CD14-positive monocyte (primary cell): ENCODE measurements around the gene CSAD. TPM values are rescaled to one million over a fixed set of nuclear protein-coding genes. Genes with fewer than 3 reads are reported as not detected.
A peak's percentile ranks its signal among the peaks of the same experiment; 100 is the strongest.

Source experiments
- DNase-seq, 3 donors: peaks; one replicate each; pipeline ENCODE4 v3.0.0-alpha.2; 2011 to 2022
- H2AFZ ChIP-seq: 2 replicates; pipeline ENCODE4 v1.6.0; 2012; ENCODE audit warnings: mild to moderate bottlenecking, low read depth, low read length, inconsistent platforms; ENCODE audit not compliant: insufficient read depth, poor library complexity, severe bottlenecking
- H3K27ac ChIP-seq, 2 donors: 1 replicate in 1 of 2; 2 replicates in 1 of 2; pipeline ENCODE4 v1.5.1; 2012 to 2013; ENCODE audit warnings: low read length in 2 of 2, control low read depth in 1 of 2, inconsistent platforms in 1 of 2, low read depth in 1 of 2, mild to moderate bottlenecking in 1 of 2
- H3K27me3 ChIP-seq, 2 donors: one replicate each; pipeline versions ENCODE4 v1.6.0 to v1.6.1; 2011 to 2013; ENCODE audit warnings: low read length in 2 of 2; ENCODE audit not compliant: control insufficient read depth in 2 of 2, insufficient read depth in 2 of 2
- H3K36me3 ChIP-seq, 2 donors: replicated peaks in 1 of 2; 1 replicate in 1 of 2; 2 replicates in 1 of 2; pipeline versions ENCODE4 v1.5.1 to v1.6.1; 2012 to 2013; ENCODE audit warnings: low read length in 2 of 2, control low read depth in 1 of 2, inconsistent platforms in 1 of 2, mild to moderate bottlenecking in 1 of 2; ENCODE audit not compliant: insufficient read depth in 2 of 2, control insufficient read depth in 1 of 2
- H3K4me1 ChIP-seq, 2 donors: 1 replicate in 1 of 2; 2 replicates in 1 of 2; pipeline versions ENCODE4 v1.5.1 to v1.6.1; 2012 to 2013; ENCODE audit warnings: low read length in 2 of 2, control low read depth in 1 of 2, inconsistent platforms in 1 of 2, mild to moderate bottlenecking in 1 of 2, moderate library complexity in 1 of 2; ENCODE audit not compliant: insufficient read depth in 2 of 2, control insufficient read depth in 1 of 2
- H3K4me2 ChIP-seq: replicated peaks from 2 replicates; pipeline ENCODE3; 2012; ENCODE audit warnings: low read length, moderate library complexity, mild to moderate bottlenecking; ENCODE audit not compliant: poor library complexity, severe bottlenecking; ENCODE audit errors: extremely low read depth
- H3K4me3 ChIP-seq, 3 experiments: fragments of 200-600 bp in 1 of 3; sonication (generic) in 1 of 3; replicated peaks in 1 of 3; 1 replicate in 2 of 3; 2 replicates in 1 of 3; pipeline ENCODE4 v1.5.1; 2011 to 2013; ENCODE audit warnings: low read length in 3 of 3, mild to moderate bottlenecking in 3 of 3, control low read depth in 2 of 3, low read depth in 2 of 3, inconsistent platforms in 1 of 3, moderate library complexity in 1 of 3
- H3K79me2 ChIP-seq: 2 replicates; pipeline ENCODE4 v1.6.0; 2012; ENCODE audit warnings: mild to moderate bottlenecking, control low read depth, inconsistent platforms, low read length, moderate library complexity; ENCODE audit not compliant: insufficient read depth
- H3K9ac ChIP-seq: 2 replicates; pipeline ENCODE4 v1.6.0; 2017; ENCODE audit warnings: low read length, mild to moderate bottlenecking; ENCODE audit not compliant: insufficient read depth, poor library complexity, severe bottlenecking
- H3K9me3 ChIP-seq, 2 donors: replicated peaks in 1 of 2; 1 replicate in 1 of 2; 2 replicates in 1 of 2; pipeline versions ENCODE4 v1.5.1 to v1.6.1; 2012 to 2013; ENCODE audit warnings: low read length in 2 of 2, control low read depth in 1 of 2; ENCODE audit not compliant: control insufficient read depth in 1 of 2, insufficient read depth in 1 of 2
- H4K20me1 ChIP-seq: 2 replicates; pipeline ENCODE4 v1.6.0; 2012; ENCODE audit warnings: mild to moderate bottlenecking, low read length, control low read depth, moderate library complexity; ENCODE audit not compliant: insufficient read depth
- H3K27ac Mint-ChIP-seq, 7 donors: one replicate each; pipeline ENCODE4 v1.8.0; 2020; ENCODE audit warnings: mild to moderate bottlenecking in 7 of 7, mixed read lengths in 7 of 7, moderate library complexity in 6 of 7, inconsistent platforms in 2 of 7
- H3K27me3 Mint-ChIP-seq, 3 donors: one replicate each; pipeline ENCODE4 v1.8.0; 2021 to 2022; ENCODE audit warnings: low read depth in 3 of 3, mild to moderate bottlenecking in 3 of 3, mixed read lengths in 3 of 3, moderate library complexity in 3 of 3, inconsistent platforms in 1 of 3
- H3K36me3 Mint-ChIP-seq, 2 donors: one replicate each; pipeline ENCODE4 v1.8.0; 2020; ENCODE audit warnings: mixed read lengths in 2 of 2, inconsistent platforms in 1 of 2, mild to moderate bottlenecking in 1 of 2
- H3K4me1 Mint-ChIP-seq: one replicate; pipeline ENCODE4 v1.8.0; 2020; ENCODE audit warnings: mild to moderate bottlenecking, mixed read lengths
- H3K4me3 Mint-ChIP-seq, 2 donors: one replicate each; pipeline ENCODE4 v1.8.0; 2020; ENCODE audit warnings: mild to moderate bottlenecking in 2 of 2, mixed read lengths in 2 of 2, moderate library complexity in 1 of 2
- H3K9me3 Mint-ChIP-seq, 7 donors: one replicate each; pipeline ENCODE4 v1.8.0; 2020 to 2022; ENCODE audit warnings: mixed read lengths in 7 of 7, mild to moderate bottlenecking in 6 of 7, moderate library complexity in 6 of 7, inconsistent platforms in 2 of 7
- WGBS: methylation state at CpG from one replicate; pipeline ENCODE4 v1.1.5; 2013; ENCODE audit warnings: missing lambda C conversion rate; ENCODE audit not compliant: insufficient coverage; 5-methylcytosine and 5-hydroxymethylcytosine counted together
- intact Hi-C, 2 donors: fragments of 100-400 bp; cut with micrococcal nuclease; formaldehyde crosslinking; loops; one replicate each; pipeline versions ENCODE4 v1.15.0 to v1.15.1; 2023
- polyA plus RNA-seq, 3 donors: library from polyadenylated mRNA; depleted of rRNA in 1 of 3; unstranded in 2 of 3; stranded (reverse) in 1 of 3; fragments of 300-500 nt in 2 of 3; fragments of >200 nt in 1 of 3; fragmentation: Illumina TruSeq in 2 of 3; gene quantifications; 1 replicate in 2 of 3; 2 replicates in 1 of 3; pipeline ENCODE4 v1.2.3, GENCODE V29; 2012 to 2021
- TF ChIP-seq, protein P1 (sequence below): fragments of 200-600 bp; IDR thresholded peaks from one replicate; pipeline ENCODE4 v1.8.0; 2022; ENCODE audit warnings: antibody characterized with exemption, mild to moderate bottlenecking

The CSAD gene
- polyA plus RNA-seq, 3 donors, result 1.3 to 145 (median 1.4) TPM

- H3K27me3 ChIP-seq, result no peaks in the 10 kb centered on the region
- no peaks in the 10 kb centered on the region for H3K9me3 ChIP-seq
- Mint-ChIP-seq H3K27ac (peak overlapping the region in 1 of 7 donors; percentile 54), H3K4me1 (peaks cover 13% of the 10 kb centered on the region), H3K27me3 (peaks cover 0 to 1% (median 0%) of the 10 kb centered on the region in 3 donors), H3K9me3 (no peaks in the 10 kb centered on the region), H3K36me3 (peaks cover 27 to 28% of the 10 kb centered on the region in 2 donors), H3K4me3 (no peak overlapping the region)
- no peak overlapping the region for H3K4me3 ChIP-seq
- H4K20me1 ChIP-seq, result no peaks in the 10 kb centered on the region
- H3K4me2 ChIP-seq, result no peak overlapping the region
- peaks cover 5% of the 10 kb centered on the region for H3K79me2 ChIP-seq
- no peak overlapping the region for H3K27ac ChIP-seq
- TF ChIP-seq, protein P1, sequence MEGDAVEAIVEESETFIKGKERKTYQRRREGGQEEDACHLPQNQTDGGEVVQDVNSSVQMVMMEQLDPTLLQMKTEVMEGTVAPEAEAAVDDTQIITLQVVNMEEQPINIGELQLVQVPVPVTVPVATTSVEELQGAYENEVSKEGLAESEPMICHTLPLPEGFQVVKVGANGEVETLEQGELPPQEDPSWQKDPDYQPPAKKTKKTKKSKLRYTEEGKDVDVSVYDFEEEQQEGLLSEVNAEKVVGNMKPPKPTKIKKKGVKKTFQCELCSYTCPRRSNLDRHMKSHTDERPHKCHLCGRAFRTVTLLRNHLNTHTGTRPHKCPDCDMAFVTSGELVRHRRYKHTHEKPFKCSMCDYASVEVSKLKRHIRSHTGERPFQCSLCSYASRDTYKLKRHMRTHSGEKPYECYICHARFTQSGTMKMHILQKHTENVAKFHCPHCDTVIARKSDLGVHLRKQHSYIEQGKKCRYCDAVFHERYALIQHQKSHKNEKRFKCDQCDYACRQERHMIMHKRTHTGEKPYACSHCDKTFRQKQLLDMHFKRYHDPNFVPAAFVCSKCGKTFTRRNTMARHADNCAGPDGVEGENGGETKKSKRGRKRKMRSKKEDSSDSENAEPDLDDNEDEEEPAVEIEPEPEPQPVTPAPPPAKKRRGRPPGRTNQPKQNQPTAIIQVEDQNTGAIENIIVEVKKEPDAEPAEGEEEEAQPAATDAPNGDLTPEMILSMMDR, result peak; percentile 41
- DNase-seq, result peak; percentile 11 to 25 (median 23)
- H3K4me1 ChIP-seq, result peaks cover 7 to 9% of the 10 kb centered on the region in 2 donors
- no peak overlapping the region for H2AFZ ChIP-seq
- intact Hi-C loops, result no loop called here
- no peak overlapping the region for H3K9ac ChIP-seq
- H3K36me3 ChIP-seq, result peaks cover 6 to 26% of the 10 kb centered on the region in 2 donors
- 71% methylated on average over 1 of the region's 4 CpGs for WGBS
Measured at GRCh38 chr12:53174881-53175491, 5.7 kb downstream of the CSAD start.

DNA sequence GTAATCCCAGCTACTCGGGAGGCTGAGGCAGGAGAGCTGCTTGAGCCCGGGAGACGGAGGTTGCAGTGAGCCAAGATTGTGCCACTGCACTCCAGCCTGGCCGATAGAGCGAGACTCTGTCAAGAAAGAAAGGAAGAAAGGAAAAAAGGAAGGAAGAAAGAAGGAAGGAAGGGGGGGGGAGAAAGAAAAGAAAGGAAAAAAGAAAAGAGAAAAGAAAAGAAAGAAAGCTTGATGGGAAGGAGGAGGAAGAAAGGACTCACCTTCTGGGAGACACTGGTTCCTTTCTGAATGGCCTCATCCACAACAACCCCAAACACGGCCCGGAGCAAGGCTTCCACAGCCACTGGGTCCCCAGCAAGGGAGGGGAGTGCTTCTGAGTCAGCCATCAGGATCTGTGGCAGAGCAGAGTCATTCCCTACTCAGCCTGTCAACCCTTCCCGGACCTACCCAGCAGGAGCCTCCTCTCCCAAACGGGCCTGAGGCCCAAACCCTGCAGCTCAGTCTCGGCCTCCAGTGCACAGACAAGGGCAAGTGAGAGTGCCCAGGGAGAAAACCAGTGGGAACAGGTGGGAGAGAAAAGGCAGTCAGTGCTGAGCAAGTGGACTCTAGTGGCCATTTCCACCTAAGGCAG, 7.5 kb downstream of the CSAD start:
- H3K27me3 ChIP-seq, result no peaks in the 10 kb centered on the region
- Mint-ChIP-seq H3K4me3 (no peak overlapping the region), H3K27me3 (peaks cover 0 to 1% (median 0%) of the 10 kb centered on the region in 3 donors), H3K27ac (no peak overlapping the region), H3K36me3 (peaks cover 31 to 33% of the 10 kb centered on the region in 2 donors), H3K4me1 (peaks cover 4% of the 10 kb centered on the region), H3K9me3 (no peaks in the 10 kb centered on the region)
- intact Hi-C loops, result no loop called here
- no peaks in the 10 kb centered on the region for H3K79me2 ChIP-seq
- H3K9me3 ChIP-seq, result no peaks in the 10 kb centered on the region
- H3K36me3 ChIP-seq, result peaks cover 6 to 31% of the 10 kb centered on the region in 2 donors
- H3K4me3 ChIP-seq, result no peak overlapping the region
- no peaks in the 10 kb centered on the region for H3K4me1 ChIP-seq
- 97% methylated on average over 6 of the region's 10 CpGs for WGBS
- no peaks in the 10 kb centered on the region for H4K20me1 ChIP-seq
- no peak for DNase-seq
- TF ChIP-seq, protein P1, result no peak
- no peak overlapping the region for H3K27ac ChIP-seq
- H2AFZ ChIP-seq, result no peak overlapping the region
- H3K4me2 ChIP-seq, result no peak overlapping the region
- H3K9ac ChIP-seq, result no peak overlapping the region
